Panc1 (cell line): ENCODE data around the gene KCNMA1.

ENCODE experiments used
- CTCF ChIP-seq: fragments of 450-650 bp; IDR thresholded peaks from 2 replicates; pipeline ENCODE4 v1.5.1; 2017; ENCODE audit warnings: mild to moderate bottlenecking
- POLR2AphosphoS5 ChIP-seq: IDR thresholded peaks from 2 replicates; pipeline ENCODE4 v1.6.1; 2012; ENCODE audit warnings: mild to moderate bottlenecking, low read depth, low read length, moderate library complexity
- TCF7L2 ChIP-seq: IDR thresholded peaks from 2 replicates; pipeline ENCODE4 v1.6.1; 2011; ENCODE audit warnings: mild to moderate bottlenecking, low read depth, low read length, inconsistent platforms

- TF ChIP-seq CTCF, result no peak
- TF ChIP-seq POLR2AphosphoS5, result no peak
- TF ChIP-seq TCF7L2, result no peak
Measured at GRCh38 chr10:77614778-77615625, 22.6 kb downstream of the KCNMA1 start.
